ENCODE data around the gene AIF1L. TPM values are rescaled to one million over a fixed set of nuclear protein-coding genes. Genes with fewer than 3 reads are reported as not detected.
"Not testable (repeated sequence)": the region's sequence is repeated elsewhere in the genome, so short reads cannot be mapped to it uniquely, and the experiment has no call there.

Gene AIF1L
- total RNA-seq, 1 donor from 2014 or later, result 2.6 TPM

DNA sequence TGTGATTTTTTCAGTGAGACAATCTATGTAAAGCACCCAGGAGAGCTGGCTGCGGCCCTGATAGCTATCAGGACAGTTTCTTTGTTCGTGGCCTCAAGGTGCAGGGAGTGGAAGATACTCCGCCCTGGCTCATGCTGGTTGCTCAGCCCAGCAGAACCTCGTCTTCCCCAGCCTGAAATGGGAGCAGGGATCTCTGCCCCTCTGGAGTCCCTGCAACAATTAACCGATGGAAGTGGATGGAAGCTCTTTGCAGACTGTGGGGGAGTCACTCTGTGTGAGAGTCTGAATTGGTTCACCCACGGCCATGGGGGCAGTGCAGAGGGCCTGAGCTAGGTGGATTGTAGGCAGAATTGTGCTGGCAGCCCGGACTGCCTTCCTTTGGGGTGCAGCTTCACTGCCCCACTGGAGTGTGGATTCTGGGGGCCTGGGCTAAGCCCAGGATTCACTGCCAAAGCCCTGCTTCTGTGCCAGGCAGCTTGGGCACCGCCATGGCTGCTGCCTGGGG lies 2.8 kb downstream of the AIF1L start:
- TF ChIP-seq, protein P1, sequence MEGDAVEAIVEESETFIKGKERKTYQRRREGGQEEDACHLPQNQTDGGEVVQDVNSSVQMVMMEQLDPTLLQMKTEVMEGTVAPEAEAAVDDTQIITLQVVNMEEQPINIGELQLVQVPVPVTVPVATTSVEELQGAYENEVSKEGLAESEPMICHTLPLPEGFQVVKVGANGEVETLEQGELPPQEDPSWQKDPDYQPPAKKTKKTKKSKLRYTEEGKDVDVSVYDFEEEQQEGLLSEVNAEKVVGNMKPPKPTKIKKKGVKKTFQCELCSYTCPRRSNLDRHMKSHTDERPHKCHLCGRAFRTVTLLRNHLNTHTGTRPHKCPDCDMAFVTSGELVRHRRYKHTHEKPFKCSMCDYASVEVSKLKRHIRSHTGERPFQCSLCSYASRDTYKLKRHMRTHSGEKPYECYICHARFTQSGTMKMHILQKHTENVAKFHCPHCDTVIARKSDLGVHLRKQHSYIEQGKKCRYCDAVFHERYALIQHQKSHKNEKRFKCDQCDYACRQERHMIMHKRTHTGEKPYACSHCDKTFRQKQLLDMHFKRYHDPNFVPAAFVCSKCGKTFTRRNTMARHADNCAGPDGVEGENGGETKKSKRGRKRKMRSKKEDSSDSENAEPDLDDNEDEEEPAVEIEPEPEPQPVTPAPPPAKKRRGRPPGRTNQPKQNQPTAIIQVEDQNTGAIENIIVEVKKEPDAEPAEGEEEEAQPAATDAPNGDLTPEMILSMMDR (IDR thresholded peaks at IDR 0.05; ENCODE audit: insufficient read depth, low read length, severe bottlenecking), result no peak
- no peak for DNase-seq (ENCODE audit: low read depth)
- peaks cover 9% of the 10 kb centered on the region for H3K27me3 ChIP-seq (ENCODE audit: control insufficient read depth, insufficient read depth, low read length)
- H3K36me3 ChIP-seq (ENCODE audit: control insufficient read depth, insufficient read depth, low read length), result no peaks in the 10 kb centered on the region
- no peak overlapping the region for H3K4me3 ChIP-seq (ENCODE audit: low read depth, low read length)
- no peak for FAIRE-seq

DNA sequence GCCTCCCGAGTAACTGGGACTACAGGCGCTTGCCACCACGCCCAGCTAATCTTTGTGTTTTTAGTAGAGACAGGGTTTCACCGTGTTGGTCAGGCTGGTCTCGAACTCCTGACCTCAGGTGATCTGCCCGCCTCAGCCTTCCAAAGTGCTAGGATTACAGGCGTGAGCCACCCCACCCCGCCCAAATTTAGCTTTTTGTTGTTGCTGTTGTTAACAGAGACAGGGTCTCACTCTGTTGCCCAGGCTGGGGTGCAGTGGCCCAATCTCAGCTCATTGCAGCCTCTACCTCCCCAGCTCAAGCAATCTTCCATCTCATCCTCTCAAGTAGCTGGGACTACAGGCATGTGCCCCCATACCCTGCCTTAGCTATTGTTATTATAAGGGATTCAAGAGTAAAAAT lies 3.5 kb downstream of the AIF1L start:
- not testable (repeated sequence) for H3K27me3 ChIP-seq (ENCODE audit: control insufficient read depth, insufficient read depth, low read length); H3K36me3 ChIP-seq (ENCODE audit: control insufficient read depth, insufficient read depth, low read length); DNase-seq (ENCODE audit: low read depth); H3K4me3 ChIP-seq (ENCODE audit: low read depth, low read length); FAIRE-seq

GRCh38 chr9:131100445-131100844 lies 4.1 kb downstream of the AIF1L start:
- FAIRE-seq (no peak), DNase-seq (ENCODE audit: low read depth) (no peak)
- Histone ChIP-seq H3K27me3 (ENCODE audit: control insufficient read depth, insufficient read depth, low read length) (peaks cover 9% of the 10 kb centered on the region), H3K36me3 (ENCODE audit: control insufficient read depth, insufficient read depth, low read length) (no peaks in the 10 kb centered on the region), H3K4me3 (ENCODE audit: low read depth, low read length) (no peak overlapping the region)
- TF ChIP-seq, protein P1 (IDR thresholded peaks at IDR 0.05; ENCODE audit: insufficient read depth, low read length, severe bottlenecking), result no peak

GRCh38 chr9:131101207-131101964 lies 5.1 kb downstream of the AIF1L start:
- no peak overlapping the region for H3K4me3 ChIP-seq (ENCODE audit: low read depth, low read length)
- no peaks in the 10 kb centered on the region for H3K36me3 ChIP-seq (ENCODE audit: control insufficient read depth, insufficient read depth, low read length)
- H3K27me3 ChIP-seq (ENCODE audit: control insufficient read depth, insufficient read depth, low read length), result peaks cover 6% of the 10 kb centered on the region
- DNase-seq (ENCODE audit: low read depth), result no peak
- no peak for FAIRE-seq
- TF ChIP-seq, protein P1 (IDR thresholded peaks at IDR 0.05; ENCODE audit: insufficient read depth, low read length, severe bottlenecking), result no peak

- TF ChIP-seq, protein P1 (IDR thresholded peaks at IDR 0.05; ENCODE audit: insufficient read depth, low read length, severe bottlenecking), result no peak
- H3K4me3 ChIP-seq (ENCODE audit: low read depth, low read length), result no peak overlapping the region
- H3K36me3 ChIP-seq (ENCODE audit: control insufficient read depth, insufficient read depth, low read length), result no peaks in the 10 kb centered on the region
- FAIRE-seq (no peak), DNase-seq (ENCODE audit: low read depth) (no peak)
- H3K27me3 ChIP-seq (ENCODE audit: control insufficient read depth, insufficient read depth, low read length), result peaks cover 1% of the 10 kb centered on the region
Measured at GRCh38 chr9:131103024-131103423, 6.7 kb downstream of the AIF1L start.

DNA sequence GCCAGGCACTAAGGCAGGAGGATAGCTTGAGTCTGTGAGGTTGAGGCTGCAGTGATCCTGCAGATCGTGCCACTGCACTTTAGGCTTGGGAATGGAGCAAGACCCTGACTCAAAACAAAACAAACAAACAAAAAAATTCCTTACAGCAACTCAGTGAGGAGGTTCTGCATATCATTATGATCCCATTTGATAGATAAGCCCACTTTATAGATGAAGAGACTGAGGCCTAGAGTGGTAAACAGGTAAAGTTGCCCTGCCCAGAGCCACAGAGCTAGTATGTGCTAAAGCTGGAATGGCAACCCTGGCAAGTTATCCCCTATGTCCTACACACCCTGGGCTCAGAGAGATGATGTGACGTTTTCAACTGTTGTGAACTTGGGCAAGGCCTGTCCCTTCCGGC lies 7.2 kb downstream of the AIF1L start:
- FAIRE-seq, result no peak
- Histone ChIP-seq H3K4me3 (ENCODE audit: low read depth, low read length) (no peak overlapping the region), H3K27me3 (ENCODE audit: control insufficient read depth, insufficient read depth, low read length) (peaks cover 1% of the 10 kb centered on the region), H3K36me3 (ENCODE audit: control insufficient read depth, insufficient read depth, low read length) (no peaks in the 10 kb centered on the region)
- TF ChIP-seq, protein P1 (IDR thresholded peaks at IDR 0.05; ENCODE audit: insufficient read depth, low read length, severe bottlenecking), result no peak
- DNase-seq (ENCODE audit: low read depth), result no peak
